GM19324 (cell line): ENCODE results near the gene TCHP.
"Not testable (repeated sequence)": the region's sequence is repeated elsewhere in the genome, so short reads cannot be mapped to it uniquely, and the experiment has no call there.

Experiments used
- ATAC-seq: cut with Tn5 transposase; IDR thresholded peaks from one replicate; pipeline ENCODE4 v1.9.1; 2021; ENCODE audit warnings: mild to moderate bottlenecking, moderate library complexity; ENCODE audit not compliant: unreplicated experiment, low FRiP score

TCHP gene

DNA sequence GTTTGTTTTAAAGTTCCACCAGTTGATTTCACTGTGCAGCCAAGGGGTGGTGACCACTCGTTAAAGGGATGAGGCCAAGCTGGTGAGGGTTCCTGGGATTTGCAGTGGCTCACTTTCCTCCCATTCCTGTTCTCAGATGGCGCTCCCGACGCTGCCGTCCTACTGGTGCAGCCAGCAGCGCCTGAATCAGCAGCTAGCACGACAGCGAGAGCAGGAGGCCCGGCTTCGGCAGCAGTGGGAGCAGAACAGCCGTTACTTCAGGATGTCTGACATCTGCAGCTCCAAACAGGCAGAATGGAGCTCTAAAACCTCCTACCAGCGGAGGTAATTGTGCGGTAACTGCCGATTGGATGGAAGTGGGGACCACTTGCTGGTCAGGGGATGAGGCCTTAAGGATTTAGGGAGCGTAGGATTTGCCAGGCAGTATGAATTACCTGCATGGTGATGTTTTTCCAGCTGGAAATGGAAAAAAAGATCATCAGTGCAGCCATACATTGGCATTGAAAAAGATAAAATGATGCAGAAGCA is 2.9 kb downstream of the TCHP start:
- ATAC-seq: no peak

DNA sequence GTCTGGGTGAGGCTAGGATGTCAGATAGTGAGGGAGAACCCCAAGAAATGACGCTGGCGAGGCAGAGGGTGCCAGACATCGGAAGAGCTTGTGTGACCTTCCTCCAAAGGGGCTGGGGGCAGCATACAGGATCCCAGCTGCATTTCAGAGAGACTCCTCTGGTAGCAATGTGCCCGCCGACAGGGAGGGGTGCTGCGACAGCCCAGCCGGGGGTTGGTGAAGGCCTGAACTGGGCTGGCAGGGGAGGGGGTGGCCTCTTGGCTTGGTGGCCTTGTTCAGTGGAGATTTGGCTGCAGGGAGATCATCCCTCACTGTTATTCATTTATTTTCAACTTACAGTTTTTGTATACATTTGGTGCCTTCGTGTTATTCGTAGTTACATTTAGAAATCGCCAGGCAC is 5.2 kb downstream of the TCHP start:
- no peak for ATAC-seq

DNA sequence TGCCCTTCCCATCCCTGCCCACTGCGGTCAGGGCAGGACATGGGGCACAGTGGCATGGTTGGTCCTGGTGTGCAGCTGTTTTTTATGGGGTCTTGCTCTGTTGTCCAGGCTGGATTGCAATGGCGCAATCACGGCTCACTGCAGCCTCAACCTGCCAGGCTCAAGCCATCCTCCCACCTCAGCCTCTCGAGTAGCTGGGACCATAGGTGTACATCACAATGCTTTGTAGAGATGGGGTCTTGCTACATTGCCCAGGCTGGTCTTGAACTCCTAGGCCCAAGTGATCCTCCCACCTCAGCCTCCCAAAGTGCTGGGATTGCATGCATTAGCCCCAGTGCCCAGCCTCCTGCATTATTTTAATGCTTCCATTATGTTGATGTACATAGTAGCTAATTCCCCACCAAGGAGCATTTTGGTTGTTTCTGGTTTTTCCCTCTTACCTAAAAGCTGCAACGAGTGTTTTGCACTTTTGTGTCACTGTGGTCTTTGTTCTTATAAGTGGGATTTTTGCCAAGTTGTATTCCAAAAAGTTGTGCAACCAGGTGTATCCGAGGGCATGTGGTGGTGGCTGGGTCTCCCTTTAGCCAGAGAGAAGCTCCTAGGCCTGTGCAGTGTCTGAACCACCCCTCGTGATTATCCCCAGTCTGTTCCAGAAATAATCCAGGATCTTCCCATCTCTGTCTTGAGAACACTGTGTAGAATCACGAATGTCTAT is 10.3 kb downstream of the TCHP start:
- ATAC-seq: no peak

DNA sequence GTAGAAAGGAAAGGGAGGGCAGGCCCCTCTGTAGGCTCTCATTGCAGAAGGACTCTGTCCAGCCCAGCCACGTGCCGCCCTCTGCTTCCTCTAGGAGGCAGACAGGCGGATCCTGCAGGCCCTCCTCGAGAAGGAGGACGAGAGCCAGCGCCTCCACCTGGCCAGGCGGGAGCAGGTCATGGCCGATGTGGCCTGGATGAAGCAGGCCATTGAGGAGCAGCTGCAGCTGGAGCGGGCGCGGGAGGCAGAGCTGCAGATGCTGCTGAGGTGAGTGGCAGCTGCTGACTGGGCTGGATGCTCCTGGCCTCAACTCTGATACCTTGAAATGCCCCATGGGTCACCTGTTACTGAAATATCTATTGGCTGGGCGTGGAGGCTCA is 10.9 kb downstream of the TCHP start:
- ATAC-seq: no peak

DNA sequence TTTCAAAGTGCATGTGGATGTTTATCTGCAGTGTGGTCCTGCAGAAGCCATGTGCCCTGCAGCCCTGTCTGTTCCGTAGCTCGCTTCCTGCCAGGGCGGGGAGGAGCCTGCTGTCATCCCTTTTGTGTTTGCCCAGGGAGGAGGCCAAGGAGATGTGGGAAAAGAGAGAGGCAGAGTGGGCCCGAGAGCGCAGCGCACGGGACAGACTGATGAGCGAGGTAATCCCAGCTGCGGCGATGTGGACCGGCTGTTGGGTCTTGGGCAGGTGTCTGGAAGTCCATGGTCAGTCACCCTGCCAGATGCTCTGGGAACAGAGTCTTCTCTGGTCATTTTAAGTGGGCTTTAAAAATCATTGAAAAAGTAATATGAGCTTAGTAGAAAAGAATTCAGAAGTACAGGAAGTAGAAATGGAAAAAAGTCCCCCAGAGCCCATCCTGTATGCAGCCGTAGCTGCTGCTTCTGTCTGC is 12.8 kb downstream of the TCHP start:
- no peak for ATAC-seq

DNA sequence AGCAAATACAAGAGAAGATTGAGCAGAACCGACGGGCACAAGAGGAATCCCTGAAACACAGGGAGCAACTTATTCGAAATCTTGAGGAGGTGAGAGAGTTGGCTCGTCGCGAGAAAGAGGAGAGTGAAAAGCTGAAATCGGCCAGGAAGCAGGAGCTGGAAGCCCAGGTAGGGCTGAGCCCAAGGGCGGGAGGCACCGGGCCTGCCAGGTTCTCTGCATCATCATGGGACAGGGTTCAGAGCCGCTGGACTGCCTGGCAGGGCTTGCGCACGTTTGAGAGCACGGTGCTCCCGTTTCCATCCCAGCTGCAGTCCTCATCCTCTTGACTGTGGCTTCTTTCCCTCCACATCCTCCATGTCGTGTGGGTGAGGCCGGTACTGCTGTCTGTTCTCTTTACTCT is 14.4 kb downstream of the TCHP start:
- no peak for ATAC-seq

DNA sequence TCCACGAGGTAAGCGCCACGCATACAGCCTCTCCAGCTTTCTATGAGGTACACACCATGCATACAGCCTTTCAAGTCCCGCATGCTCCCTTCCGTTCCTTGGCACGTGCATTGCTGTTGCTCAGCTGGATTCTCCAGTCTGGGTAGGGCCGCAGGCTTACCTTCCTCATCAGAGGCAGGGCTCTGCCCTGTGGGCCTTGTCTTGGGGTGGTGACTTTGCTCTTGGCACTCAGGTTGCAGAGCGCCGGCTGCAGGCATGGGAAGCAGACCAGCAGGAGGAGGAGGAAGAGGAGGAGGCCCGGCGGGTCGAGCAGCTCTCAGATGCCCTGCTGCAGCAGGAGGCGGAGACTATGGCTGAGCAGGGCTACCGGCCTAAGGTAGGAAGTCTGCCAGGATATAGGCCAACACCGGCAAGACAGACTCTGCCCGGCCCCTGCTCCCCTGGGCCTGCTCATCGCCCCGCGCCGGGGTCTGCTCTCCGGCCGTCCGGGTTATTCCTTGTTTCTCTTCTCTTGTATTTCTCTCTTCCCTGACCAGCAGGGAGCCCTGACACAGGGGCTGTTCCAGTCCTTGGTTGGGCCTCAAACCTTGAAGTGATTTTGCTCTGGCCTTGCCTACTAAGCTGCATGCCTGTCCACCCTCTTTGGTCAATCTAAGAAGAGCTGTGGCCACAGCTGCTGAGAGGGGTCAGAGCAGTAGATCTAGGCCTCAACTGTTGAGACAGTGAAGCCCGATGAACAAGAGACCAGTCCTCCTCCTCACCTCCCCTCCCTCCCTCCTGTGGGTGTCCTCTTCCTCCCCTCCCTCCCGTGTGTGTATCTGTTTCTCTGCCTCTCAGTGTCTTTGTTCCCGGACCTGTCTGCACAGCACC is 15.3 kb downstream of the TCHP start:
- no peak for ATAC-seq

DNA sequence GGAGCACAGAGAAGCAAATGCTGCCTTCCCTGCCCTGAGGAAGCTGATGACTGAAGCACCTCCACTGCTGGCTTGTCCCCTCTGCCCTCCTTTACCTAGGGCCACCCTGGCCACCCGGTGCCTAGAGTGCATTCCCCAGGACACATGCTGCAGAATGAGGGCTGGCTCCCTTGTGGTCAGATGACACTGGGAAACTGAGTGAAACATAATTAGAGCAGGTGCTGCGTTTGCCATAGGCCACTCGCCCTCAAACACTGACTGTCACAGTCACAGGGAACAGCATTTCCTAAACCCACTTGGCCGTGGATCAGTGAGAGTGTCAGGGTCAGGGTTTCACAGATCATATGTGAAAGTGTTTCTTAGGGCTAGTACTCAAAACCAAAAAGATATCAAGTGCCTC is 16.0 kb downstream of the TCHP start:
- ATAC-seq: no peak

DNA sequence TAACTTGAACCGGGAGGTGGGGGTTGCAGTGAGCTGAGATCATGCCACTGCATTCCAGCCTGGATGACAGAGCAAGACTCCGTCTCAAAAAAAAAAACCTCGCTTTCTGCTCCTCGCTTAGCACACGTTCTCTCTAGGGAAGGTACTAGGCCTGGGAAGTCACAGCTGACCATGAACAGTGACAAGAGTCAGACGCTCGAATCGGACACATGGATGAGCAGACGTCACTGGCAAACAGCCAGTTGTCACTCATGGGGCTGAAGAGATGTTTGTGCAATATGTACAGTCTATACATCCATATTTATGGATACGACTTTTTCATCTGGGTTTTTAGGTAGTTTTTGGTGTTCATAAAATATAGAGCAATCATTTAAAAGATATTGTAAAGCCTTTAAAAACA is 19.4 kb downstream of the TCHP start:
- ATAC-seq: no peak

DNA sequence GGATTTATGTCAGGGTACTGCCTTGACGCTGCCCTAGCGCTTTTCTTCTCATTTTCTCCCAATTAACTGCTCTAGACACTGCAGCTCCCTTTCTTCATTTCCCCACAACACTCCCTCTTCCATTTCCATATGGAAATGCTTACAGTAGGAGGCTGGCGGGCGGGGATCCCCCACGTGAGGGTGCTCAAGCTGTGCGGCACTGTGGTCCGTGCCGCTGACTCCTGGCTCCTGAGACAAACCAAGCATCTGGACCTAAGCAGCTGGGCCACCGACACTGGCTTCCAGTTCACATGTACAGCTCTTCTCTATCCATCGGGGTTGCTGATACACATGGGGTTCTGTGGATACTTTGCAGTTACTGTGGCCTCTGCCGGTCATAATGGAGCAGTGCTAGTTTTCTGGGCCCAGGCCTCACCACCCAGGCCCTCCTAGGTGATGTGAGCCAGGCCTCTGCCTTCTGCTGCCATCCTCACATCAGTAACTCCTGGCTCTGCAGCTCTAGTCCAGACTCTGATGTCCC is 20.2 kb downstream of the TCHP start:
- no peak for ATAC-seq

DNA sequence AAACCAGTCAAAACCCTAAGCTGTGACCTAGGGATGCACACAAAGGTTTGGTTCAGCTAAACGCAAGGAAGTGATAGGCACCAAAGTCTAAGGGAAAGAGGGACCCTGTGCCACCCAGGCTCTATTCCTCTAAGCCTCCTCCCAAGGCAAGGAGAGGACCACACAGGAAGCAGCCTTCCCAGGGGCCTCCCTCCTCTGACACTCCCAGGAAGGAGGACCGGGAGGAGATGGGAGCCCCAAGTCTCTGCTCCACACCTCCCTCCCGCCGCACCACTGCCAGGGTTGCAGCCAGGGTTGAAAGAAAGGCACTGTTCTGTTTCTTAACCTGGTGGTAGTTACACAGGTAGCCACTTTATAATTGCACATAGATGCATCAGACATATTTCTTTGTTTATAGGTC is 21.9 kb downstream of the TCHP start:
- no peak for ATAC-seq

DNA sequence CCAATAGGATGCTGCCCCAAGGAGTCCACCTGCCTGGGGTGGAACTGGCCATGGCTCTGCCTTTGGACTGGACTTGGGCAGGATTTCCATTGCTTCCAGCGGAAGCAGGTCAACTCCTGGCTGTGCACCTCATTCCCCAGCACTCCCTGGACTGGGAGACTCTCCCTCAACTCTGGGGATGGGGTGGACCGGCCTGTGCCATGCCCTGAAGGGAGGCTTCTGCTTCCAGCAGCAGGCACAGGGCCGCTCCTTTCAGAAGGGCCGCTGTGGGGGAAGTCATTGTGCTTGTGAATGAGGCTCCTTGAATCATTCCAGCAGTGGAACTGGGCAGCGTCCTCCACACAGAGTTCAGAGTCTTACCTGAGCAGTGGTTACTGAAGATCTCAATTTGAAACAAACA is 23.0 kb downstream of the TCHP start:
- ATAC-seq: no peak

DNA sequence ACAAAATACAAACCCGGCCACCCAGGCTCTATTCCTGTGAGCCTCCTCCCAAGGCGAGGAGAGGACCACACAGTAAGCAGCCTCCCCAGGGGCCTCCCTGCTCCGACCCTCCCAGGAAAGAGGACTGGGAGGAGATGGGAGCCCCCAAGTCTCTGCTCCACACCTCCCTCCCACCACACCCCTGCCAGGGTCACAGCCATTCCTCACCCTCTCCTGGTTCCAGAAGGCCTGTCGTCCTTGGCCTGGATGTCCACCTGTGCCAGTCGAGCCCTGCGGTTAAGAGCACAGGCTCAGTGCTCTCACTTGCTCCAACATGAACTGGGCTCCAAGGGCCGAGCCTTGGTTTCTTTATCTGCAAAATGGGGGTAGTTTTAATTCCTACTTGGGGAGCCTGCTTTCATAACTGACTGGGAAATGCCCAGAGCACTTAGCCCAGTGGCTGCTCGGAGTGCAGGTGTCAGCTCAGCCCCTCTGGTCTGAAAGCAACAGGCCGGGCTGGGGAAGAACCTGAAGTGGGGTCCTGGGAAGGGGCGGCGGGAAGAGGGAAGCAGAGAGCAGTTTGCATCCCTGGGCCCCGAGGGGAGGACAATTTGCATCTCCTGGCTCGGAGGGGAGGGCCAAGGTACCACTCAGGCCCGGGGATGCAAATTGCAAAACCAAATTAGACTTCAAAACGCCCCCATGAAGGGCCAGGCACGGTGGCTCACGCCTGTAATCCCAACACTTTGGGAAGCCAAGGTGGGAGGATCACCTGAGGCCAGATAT is 23.6 kb downstream of the TCHP start:
- no peak for ATAC-seq

DNA sequence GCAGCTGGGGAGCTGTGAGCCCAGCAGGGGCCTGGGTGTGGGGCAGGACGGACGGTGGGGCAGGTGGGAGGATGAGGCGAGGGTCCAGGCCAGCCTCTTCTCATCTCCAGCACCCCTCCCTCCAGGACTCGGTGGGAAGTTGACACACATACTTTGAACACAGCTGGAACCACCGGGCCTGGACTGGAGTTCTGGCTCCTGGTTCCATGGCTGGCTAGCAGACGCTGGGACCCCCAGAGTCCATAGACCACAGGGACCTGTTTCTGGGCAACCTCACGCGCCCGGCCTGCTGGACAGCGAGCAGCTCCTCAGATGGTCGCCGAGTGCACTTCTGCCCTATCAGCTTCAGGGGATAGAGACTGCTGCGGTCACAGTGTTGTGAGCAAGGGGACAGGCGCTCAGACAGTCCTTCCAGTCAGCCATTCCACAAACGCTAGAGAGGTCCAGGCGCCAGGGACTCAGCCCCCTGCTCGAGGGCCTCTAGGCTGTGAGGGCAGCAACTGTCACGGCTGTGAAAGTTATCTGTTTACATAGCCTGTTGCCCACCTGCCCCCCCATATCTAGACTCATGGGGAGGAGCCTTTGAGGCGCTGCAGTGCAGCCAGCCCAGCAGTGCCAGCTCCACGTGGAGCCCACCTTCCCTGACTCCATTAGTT is 25.2 kb downstream of the TCHP start:
- ATAC-seq: no peak

DNA sequence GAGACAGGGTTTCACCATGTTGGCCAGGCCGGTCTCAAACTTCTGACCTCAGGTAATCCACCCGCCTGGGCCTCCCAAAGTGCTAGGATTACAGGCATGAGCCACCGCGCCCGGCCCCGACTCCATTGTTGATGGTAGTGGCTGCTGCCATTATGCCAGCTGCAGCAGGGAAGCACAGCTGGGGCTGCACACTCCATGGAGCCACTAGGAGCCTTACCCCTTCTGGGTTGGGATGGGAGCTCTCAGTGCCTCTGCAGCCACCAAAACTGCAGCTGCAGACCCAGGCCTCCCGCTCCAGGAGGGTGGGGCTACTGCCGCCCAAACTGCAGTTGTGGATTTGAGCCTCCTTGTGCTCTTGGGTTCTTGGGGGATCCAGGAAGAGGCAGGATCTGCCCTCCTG is 25.9 kb downstream of the TCHP start:
- ATAC-seq: no peak

DNA sequence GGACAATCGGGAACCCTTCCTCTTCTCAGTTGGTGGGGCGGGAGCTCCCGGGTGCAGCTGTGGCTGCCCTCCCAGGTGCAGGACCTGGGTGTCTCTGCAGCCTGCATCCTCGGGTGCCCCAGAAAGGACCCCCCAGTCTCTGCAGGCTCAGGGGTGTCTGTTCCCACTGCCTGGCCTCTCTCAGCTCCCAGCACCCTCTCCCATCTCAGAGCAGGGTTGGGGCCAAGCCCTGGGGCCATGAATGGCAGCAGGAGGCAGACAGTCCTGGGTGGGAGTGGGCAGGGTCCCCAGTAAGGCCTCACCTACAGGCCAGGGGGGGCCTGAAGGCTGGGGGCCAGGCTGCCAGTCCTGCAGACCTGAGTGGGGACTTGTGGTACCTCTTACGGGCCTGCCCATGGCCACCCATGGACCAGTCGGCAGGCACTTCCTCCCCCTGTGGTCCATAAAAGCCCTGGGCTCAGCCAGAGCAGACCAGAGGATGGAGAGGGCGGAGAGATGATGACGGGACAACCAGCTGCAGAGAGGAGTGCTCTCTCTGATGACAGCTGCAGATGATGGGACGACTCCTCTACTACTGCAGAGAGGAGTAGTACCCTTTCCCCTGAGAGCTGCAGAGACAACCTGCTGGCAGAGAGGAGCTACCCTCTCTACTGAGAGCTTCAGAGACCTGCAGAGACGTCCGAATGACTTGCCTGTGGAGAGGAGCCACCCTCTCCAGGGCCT is 26.6 kb downstream of the TCHP start:
- no peak for ATAC-seq

DNA sequence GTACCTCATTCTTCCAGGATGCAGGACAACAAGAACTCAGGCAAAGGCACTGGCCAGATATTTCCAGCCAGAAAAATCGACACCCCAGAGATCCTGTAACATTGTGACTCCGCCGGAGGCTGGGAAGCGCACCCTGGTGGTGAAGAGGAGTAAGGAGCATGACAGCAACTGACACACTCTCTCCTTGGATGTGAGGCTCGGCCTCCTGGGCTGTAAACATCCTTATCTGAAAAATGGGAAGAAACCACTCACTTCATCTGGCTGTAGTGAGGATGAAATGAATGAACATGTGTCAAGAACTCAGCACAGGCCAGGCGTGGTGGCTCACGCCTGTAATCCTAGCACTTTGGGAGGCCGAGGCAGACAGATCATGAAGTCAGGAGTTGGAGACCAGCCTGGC is 27.5 kb downstream of the TCHP start:
- ATAC-seq: no peak

DNA sequence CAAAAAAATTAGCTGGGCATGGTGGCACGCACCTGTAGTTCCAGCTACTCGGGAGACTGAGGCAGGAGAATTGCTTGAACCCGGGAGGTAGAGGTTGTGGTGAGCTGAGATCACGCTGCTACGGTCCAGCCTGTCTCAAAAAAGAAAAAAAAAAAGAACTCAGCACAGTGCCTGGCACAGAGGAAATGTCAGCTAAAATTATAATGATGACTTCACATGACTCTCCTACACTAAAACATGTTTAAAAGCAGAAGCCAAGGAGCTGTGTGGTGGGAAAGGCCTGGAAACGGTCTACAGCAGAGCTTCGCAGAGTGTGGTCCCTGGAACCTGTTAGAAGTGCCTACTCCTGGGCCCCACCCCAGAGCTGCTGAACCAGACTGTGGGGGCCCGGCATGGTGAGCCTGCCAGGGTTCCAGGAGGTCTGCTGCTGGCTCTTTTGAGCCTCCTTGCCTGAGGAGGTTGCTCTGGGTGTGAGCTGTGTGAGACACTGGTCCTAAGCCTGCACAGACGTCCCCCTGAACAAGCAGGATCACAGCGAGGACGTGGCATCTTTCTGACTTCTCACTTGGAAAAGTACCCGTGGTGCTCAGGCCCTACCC is 28.1 kb downstream of the TCHP start:
- ATAC-seq: no peak

DNA sequence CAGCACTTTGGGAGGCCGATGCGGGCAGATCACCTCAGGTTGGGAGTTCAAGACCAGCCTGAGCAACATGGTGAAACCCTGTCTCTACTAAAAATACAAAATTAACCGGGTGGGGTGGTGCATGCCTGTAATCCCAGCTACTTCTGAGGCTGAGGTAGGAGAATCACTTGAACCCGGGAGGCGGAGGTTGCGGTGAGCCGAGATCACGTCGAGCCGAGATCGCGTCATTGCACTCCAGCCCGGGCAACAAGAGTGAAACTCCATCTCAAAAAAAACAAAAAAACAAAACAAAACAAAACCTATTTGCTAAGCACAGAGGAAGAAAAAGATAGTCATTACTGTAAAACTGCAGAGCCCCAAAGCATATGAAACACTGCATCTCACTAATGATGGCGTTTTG is 29.3 kb downstream of the TCHP start:
- ATAC-seq: not testable (repeated sequence)
